NCI-H1436 treated with DMSO at 0.1 percent for 48 hours (cell line): ENCODE results near the gene C19orf73.
"Not testable (repeated sequence)": the region's sequence is repeated elsewhere in the genome, so short reads cannot be mapped to it uniquely, and the experiment has no call there.

Source experiments
- DNase-seq: peaks from one replicate; lab custom pipeline; 2025; lab: John Stamatoyannopoulos, UW

Gene C19orf73

DNA sequence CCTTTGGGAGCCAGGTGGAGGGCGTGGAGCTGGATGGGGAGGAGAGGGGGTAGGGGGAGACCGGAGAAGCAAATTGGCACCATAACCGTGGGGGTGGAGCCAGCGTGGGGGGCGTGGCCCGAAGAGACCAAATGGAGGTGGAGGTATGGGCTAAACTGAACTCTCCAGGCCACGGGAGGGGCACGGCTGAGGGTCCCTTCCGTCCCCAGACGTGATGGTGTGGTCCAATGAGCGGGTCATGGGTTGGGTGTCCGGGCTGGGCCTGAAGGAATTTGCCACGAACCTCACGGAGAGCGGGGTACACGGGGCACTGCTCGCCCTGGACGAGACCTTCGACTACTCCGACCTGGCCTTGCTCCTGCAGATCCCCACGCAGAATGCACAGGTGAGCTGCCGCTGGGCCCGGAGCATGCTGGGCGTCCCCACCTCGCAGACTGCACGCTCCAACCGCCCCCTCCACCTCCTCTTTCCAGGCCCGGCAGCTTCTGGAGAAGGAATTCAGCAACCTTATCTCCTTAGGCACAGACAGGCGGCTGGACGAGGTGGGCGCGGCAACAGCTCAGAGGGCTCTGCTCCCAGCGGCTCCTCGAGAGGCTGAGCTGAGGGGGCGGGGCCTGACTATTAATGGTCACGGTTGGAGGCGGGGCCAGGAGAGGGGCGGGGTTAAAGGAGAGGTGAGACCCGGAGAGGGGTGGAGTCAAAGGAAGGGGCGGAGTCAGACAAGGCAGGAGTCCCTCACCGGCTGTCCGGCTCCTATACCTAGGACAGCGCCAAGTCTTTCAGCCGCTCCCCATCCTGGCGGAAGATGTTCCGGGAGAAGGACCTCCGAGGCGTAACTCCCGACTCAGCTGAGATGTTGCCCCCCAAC, 30.1 kb upstream of the C19orf73 start:
- DNase-seq, result no peak

DNA sequence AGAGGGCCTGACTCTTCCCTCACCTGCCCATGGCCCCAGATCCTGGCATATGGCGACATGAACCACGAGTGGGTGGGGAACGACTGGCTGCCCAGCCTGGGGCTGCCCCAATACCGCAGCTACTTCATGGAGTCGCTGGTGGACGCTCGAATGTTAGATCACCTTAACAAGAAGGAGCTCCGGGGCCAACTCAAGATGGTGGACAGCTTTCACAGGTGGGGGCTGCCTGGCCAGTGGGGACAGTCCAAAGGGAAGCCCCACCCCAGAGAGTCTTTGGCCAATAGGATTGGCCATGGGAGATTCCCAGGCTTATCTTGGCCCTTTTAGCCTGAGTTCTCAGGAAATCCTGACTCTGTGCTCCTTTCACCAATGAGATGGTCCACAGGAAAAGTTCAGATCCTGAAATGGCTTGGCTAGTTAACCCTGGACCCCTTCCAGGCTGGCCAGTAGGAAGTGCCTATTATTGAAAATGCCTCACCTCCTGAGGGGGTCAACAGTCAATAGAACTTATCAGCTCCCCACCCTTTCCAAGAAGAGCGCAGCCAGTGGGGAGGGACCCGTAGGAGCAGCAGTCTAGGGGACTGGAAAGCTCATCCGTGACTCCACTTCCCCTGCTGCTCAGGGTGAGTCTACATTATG, 29.2 kb upstream of the C19orf73 start:
- DNase-seq, result no peak

DNA sequence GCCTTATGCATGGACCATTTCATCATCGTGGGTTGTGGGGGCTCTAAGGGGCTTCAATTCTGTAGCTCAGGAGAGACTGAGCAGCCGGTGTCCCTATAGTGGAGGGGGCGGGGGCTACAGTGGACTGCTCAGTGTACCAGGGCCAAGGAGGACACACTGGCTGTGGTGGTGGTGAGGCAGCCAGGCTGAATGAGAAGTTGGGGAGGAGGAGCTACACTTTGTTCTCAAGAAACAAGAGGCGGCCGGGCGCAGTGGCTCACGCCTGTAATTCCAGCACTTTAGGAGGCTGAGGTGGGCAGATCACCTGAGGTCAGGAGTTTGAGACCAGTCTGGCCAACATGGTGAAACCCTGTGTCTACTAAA, 27.4 kb upstream of the C19orf73 start:
- not testable (repeated sequence) for DNase-seq

DNA sequence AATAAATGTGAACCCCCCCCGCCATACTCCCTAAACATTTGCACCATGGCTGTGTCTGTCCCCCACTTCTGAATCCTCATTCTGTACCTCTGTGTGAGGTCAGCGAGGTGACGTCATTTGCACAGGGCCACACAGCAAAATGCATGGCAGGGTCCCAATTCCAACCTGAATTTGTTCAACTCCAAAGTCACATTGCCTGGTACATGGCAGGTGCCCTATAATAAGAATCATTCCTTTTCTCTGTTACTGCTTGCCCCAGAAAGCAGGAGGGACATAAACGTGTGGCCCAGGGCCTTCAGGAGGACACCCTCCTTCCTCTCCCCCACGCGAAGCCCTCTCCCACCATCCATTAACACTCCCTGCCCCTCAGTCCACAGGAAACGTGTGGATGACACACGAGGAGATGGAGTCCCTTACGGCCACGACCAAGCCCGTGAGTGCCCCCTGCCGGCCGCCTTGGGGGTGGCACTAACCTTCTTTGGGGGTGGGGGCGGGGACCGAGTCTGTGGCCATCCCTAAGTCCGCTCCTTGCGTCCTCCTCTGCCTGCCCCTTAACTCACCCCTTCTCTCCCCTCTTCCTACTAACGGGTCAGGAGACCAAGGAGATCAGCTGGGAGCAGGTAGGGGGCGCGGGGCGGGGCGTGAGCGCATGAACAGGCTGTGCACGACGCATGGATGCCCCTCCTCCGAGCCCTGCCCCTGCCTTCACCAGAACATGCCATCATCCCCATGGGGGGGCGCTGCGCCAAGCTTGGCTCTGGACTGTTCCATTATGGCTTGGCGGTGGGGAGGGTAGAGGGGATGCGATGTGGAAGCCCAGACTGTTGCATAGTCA, 26.8 kb upstream of the C19orf73 start:
- DNase-seq, result no peak

DNA sequence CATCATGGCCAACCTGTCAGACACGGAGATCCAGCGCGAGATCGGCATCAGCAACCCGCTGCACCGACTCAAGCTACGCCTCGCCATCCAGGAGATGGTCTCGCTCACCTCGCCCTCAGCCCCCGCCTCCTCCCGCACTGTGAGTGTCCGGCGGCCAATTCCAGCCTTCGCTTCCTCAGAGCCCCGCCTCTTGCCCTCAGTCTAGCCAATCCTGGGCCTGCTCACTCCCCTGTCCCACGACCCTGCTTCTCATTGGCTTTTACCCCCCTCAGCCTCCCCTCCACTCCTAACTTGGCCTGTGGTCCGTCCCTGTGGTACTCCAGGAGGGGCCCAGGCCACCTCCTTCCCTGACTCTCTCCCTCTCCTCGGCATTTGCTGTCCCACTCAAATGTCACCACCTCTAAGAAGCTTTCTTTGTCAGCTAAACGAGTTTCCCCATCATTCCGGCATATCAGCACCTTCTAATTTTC, 24.0 kb upstream of the C19orf73 start:
- DNase-seq, result no peak

DNA sequence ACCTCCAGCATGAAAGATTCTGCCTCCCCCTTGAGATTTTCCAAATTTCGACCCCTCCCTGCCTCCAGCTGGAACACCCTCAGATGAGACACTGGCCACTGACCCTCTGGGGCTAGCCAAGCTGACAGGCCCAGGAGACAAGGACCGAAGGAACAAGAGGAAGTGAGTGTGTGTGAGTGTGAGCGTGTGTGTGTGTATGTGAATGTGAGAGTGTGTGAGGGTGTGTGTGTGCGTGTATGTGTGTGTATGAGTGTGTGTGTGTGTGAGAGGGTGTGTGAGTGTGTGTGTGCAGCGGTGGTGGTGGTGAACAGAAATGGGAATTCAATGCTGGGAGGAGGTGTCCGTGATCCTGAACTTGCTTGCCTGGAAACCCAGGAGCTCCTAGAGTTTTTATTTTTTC, 22.4 kb upstream of the C19orf73 start:
- DNase-seq, result no peak

DNA sequence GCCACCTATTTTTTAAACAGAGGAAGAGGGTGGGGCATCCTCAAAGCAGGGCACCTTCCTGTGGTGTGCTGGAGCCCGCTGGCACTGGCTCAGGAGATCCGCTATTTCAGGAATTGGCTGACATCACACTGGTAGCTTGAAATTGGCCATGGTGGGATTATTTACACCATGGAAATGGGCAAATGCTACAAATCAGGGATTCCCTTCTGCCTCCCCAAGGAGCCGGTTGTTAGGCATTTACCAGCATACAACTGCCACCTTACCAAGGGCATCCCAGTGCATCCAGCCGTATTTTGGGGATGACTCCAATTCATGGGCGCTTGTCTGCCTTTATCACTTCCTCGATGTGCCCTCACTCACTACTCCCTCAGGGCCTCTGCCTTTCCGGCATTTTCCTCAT, 22.0 kb upstream of the C19orf73 start:
- DNase-seq, result no peak

DNA sequence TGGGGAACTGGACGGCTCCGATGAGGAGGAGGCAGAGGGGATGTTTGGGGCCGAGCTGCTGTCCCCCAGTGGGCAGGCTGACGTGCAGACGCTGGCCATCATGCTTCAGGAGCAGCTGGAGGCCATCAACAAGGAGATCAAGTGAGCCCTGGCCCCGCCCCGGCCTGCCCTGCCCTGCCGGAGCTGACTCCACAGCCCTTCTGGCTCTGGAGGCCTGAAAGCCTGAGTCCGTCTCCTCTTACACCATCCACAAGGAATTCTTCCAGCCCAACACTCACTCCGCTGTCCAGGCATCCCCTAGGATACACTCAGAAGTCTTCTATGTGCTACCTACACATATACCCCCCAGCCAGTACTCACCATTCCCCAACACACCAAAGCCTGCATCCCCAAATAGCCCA, 17.8 kb upstream of the C19orf73 start:
- no peak for DNase-seq

DNA sequence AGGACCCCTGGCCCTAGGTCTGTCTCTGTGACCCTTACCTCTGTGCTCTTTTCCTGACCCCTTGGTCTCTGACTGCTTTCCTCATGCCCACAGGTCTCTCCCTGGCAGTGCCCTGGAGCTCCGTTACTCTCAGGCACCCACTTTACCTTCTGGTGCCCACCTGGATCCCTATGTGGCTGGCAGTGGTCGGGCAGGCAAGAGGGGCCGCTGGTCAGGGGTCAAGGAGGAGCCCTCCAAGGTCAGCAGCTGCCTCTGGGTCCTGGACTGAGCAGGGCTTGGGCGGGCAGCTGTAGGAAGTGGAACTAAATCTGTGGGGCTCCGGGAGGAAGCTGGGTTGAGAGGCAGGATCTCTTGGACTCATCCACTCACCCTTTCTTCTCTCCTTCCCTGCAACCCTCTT, 16.7 kb upstream of the C19orf73 start:
- no peak for DNase-seq

DNA sequence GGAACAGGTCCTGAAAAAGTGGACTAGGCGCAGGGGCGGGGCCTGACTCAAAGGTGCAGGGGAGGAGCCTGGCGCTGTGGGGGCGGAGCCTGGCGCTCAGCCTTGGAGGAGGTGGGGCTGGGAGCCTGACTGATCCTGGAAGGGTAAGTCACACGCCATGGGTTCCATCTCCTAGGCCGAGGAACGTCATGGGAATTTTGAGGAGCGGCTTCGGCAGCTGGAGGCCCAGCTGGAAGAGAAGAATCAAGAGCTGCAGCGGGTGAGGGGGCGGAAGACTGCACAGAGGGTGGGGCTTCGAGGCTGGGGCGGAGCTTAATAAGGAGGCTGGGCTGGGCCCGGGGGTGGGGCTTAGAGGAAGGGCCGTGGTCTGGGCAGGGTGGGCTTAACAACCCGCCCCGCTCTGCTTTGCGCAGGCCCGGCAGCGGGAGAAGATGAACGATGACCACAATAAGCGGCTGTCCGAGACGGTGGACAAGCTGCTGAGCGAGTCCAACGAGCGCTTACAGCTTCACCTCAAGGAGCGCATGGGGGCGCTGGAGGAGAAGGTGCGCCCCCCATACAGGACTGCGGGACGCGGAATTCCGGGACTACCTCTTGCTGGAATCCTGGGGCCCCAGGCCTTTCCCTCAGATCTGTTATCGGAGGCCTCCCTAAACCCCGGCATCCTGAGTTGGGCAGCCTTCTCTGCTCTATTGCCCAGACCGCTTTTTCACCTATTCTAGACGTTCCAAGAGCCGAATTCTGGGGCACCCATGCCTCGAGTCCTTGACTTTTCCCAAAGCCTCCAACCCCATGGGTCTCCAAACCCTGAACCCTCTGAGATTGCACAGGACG, 14.9 kb upstream of the C19orf73 start:
- no peak for DNase-seq

DNA sequence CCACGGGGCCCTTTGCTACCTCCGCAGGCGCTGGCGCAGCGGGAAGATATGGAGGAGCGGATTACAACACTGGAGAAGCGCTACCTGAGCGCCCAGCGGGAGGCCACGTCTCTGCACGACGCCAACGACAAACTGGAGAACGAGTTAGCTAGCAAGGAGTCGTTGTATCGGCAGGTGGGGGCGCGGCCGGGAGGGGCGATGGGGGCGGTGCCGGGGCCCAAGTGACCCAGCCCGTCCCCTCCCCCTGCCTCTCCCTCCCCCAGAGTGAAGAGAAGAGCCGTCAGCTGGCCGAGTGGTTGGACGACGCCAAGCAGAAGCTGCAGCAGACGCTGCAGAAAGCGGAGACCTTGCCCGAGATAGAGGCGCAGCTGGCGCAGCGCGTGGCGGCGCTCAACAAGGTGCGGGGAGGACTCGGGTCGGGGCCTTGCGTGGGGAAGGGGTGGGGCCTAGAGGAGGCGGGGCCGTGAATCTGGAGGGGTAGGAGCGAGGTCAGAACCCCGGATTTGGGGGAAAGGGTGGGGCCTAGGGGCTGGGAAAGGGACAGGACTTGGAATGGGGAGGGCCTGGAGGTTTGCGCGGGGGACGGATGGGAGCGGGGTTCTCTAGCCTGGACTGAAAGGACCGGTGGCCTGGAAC, 14.1 kb upstream of the C19orf73 start:
- no peak for DNase-seq

DNA sequence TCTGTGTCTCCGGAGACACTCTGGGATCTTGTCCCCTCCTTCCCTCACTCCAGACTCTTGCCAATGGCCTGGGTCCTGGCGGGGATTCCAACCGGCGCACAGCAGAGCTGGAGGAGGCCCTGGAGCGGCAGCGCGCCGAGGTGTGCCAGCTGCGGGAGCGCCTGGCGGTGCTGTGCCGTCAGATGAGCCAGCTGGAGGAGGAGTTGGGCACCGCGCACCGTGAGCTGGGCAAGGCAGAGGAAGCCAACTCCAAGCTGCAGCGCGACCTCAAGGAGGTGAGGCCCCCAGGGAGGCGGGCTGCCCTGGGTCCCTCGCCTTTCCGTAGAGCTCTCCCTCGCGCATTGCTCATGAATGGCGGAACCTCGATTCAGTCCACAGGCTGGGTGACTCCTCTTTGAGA, 11.4 kb upstream of the C19orf73 start:
- DNase-seq, result no peak

DNA sequence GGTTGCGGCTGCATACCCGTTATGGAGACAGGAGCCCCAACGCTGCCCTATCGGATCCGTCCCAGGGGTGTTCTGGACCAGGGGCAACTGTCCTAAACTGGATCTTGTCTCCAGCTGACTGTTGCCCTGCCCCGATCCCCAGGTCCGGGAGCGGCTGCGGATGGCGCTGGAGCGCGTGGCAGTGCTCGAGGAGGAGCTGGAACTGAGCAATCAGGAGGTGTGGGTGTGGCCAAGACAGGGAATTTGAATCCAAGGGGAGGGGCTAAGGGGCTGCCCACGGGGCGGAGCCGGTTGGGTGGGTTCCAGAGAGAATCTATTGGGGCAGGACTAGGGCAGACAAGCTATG, 10.3 kb upstream of the C19orf73 start:
- no peak for DNase-seq

DNA sequence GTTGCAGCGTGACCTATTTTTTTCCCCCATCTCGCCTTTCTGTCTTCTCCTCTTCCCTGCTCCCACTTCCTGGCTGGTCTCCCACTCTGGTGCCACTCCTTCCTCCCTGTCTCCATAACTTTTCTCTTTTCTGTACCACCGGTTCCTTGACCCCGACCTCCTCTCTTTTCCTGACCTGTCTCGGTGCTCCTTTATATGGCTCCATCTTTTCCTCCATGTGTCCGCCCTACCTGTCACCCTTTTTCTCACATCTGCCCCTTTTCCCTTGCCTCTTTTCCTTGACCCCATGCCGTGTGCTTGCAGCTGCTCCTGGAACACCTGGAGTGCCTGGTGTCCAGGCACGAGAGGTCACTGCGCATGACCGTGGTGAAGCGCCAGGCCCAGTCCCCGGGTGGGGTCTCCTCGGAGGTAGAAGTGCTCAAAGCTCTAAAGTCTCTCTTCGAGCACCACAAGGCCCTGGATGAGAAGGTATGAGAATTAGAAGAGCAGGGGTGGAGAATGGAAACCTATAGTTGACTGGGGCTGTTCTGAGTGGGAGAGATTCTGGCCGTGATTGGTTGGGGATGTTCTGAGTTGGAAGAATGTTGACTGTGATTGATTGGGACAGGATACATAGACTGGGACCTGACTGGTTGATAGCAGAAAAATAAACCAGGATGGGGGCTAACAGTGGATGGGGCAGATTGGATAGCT, 9.7 kb upstream of the C19orf73 start:
- no peak for DNase-seq

DNA sequence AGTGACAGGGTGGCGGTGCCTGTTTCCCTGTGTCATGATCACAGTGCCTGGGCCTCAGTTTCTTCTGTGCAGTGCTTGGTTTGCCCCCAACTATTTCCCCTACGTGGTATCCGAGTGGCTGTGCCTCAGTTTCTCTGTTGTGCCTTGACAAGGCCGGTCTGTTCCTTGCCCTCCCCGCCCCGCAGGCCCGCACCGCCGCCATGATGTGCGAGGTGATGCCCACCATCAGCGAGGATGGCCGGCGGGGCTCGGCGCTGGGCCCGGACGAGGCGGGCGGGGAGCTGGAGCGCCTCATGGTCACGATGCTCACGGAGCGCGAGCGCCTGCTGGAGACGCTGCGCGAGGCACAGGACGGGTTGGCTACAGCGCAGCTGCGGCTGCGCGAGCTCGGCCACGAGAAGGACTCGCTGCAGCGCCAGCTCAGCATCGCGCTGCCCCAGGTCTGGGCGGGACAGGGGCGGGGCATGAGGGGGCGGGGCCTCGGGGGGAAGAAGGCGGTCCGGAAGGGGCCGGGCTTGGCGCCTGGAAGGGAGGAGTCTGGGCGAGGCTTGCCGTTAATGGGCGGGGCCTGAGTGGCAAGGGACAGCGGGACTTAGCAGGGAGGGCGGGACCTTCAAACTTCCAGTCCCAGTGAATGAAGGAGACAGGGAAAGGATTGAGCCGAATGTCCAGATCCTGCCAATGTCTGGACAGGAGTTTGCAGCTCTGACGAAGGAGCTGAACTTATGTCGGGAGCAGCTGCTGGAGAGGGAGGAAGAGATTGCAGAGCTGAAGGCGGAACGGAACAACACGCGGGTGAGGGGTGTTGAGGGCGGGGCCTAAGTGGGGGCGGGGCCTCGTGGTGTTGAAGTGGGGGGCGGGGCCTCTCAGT, 9.0 kb upstream of the C19orf73 start:
- DNase-seq, result no peak

DNA sequence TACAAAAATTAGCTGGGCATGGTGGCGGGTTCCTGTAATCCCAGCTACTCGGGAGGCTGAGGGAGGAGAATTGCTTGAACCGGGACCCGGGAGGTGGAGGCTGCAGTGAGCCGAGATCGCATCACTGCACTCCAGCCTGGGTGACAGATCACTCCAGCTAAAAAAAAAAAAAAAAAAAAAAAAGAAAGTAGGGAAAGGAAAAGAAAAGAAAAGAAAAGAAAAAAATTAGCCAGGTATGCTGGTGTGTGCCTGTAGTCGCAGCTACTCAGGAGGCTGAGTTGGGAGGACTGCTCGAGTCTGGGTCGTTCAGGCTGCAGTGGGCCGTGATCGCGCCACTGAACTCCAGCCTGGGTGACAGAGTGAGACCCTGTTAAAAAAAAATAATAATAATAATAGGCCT, 8.3 kb upstream of the C19orf73 start:
- DNase-seq, result not testable (repeated sequence)

DNA sequence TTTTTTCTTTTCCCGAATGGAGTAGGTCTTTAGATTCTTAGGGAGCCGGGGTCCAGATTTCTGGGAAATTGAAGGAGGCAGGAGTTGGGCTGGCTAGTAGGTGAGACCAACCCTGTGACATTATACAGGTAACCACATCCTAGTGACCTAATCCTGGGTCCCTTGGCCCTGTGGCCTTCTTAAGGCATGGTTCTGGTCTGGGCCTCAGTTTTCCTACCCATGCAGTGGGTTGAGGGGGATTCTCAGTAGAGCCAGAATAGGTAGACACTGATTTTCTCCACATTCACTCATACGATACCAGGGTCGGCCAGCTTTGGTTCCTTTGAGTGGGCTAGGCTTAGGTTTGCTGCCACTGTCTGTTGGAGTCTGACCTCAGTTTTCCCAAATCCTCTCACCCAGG, 7.6 kb upstream of the C19orf73 start:
- no peak for DNase-seq

DNA sequence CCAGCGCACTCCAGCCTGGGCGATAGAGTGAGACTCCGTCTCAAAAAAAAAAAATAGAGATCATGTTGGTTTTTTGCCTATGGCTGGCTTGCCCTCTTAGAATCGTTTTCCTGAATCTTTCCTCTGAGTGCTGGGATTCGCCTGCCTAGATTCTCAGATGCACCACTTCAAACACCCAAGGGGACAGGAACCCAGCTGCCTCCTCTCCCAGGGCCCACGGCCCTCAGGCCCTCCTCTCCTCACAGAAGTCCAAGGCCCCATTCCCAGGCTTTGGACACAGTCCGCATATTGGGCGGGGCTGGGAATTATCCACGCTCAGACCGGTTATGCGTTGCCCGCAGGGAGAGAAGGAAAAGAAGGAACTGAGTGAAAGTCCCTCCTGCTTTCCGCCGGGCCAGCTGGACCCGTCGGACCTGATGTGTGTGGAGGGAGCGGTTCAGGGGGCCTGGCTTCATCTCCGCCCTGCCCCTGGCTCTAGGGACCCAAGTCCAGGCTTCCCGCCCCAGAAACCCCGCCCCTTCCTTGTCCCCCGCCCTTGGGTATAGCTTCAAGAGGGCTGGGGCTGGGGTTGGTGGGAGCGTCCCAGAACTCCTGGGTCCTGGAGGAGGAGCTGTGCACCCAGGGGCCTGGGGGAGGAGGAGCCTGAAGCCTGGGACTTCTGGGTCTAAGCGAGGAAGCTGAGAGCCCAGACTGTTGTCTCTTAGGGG, 6.2 kb upstream of the C19orf73 start:
- no peak for DNase-seq

DNA sequence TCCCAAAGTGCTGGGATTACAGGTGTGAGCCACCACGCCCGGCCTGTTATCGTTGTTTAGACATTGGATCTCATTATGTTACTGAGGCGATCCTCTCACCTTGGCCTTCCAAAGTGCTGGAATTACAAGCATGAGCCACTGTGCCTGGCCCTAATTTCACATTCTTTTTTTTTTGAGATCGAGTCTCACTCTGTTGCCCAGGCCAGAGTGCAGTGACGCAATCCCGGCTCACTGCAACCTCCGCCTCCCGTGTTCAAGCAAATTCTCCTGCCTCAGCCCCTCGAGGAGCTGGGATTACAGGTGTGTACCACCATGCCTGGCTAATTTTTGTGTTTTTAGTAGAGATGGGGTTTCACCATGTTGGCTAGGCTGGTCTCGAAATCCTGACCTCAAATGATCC, 4.3 kb upstream of the C19orf73 start:
- not testable (repeated sequence) for DNase-seq
